ENCODE results near the gene PUM2. TPM values are rescaled to one million over a fixed set of nuclear protein-coding genes. Genes with fewer than 3 reads are reported as not detected.

PUM2 gene
- total RNA-seq, 1 donor from 2014 or later, result 123 TPM

DNA sequence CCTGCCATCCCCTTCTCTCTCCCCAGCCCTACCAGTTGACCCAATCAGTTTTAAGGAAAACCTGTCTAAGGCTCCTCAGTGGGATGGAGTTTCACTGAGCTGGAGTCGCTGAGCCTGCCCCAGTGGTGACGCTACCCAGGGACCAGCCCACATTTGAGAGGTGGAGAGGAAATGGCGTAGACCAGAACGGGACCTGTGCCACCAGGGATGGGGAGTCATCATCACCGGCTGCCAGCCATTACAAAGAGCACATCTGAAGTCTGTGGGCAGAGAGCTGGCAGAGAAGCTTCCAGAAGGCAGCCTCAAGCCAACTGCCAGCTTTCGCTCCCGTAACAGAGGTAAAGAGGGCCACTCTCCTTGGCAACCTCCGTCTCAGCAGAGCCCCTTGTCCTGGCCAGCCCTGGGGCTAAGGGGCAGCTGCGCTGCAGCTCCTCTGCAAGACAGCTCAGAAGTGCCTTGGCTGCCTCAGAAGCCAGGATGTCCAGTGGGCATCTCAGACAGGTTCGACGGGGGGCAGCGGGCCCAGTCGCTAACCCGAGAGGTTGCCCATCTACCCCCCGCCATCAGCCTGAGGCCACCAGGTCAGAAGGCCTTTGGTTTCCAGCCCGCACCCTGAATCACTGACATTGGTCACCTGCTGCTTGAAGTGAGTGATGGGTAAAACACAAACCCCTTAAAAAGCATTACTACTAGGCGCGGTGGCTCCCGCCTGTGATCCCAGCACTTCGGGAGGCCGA is 141.1 kb downstream of the PUM2 start:
- no peaks in the 10 kb centered on the region for H3K36me3 Mint-ChIP-seq (ENCODE audit: insufficient read depth)
- TF ChIP-seq, protein P1, sequence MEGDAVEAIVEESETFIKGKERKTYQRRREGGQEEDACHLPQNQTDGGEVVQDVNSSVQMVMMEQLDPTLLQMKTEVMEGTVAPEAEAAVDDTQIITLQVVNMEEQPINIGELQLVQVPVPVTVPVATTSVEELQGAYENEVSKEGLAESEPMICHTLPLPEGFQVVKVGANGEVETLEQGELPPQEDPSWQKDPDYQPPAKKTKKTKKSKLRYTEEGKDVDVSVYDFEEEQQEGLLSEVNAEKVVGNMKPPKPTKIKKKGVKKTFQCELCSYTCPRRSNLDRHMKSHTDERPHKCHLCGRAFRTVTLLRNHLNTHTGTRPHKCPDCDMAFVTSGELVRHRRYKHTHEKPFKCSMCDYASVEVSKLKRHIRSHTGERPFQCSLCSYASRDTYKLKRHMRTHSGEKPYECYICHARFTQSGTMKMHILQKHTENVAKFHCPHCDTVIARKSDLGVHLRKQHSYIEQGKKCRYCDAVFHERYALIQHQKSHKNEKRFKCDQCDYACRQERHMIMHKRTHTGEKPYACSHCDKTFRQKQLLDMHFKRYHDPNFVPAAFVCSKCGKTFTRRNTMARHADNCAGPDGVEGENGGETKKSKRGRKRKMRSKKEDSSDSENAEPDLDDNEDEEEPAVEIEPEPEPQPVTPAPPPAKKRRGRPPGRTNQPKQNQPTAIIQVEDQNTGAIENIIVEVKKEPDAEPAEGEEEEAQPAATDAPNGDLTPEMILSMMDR (IDR thresholded peaks at IDR 0.05; ENCODE audit: unreplicated experiment), result no peak
- H3K9me3 Mint-ChIP-seq (ENCODE audit: low read depth), result no peaks in the 10 kb centered on the region
- no peak overlapping the region for H3K4me3 Mint-ChIP-seq (ENCODE audit: low read depth)
- H3K27me3 Mint-ChIP-seq, result no peaks in the 10 kb centered on the region
- H3K27ac Mint-ChIP-seq, result no peak overlapping the region
- no peak for DNase-seq (ENCODE audit: low spot score, unreplicated experiment)
- peaks cover 45% of the 10 kb centered on the region for H3K4me1 Mint-ChIP-seq (ENCODE audit: low read depth)

DNA sequence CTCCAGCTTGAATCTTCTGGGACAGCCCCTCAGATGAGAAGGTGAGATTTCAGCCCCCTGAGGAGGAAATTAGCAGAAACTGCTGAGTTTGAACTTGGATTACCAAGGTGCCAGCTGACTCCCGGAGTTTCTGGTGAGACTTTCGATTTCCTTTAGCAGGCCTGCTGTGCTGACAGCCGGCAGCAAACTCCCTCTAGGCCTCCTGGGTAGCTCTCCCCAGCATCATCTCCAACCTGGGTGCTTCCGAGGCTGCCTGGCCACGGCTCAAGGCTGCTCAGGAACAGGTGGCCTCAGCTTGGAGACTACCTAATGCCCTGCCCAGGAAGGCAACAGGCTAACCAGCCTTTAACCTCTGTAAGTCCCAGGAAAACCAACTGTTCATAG is 142.2 kb downstream of the PUM2 start:
- H3K9me3 Mint-ChIP-seq (ENCODE audit: low read depth), result no peaks in the 10 kb centered on the region
- H3K4me3 Mint-ChIP-seq (ENCODE audit: low read depth), result no peak overlapping the region
- H3K36me3 Mint-ChIP-seq (ENCODE audit: insufficient read depth), result peaks cover under 1% of the 10 kb centered on the region
- H3K4me1 Mint-ChIP-seq (ENCODE audit: low read depth), result peaks cover 40% of the 10 kb centered on the region
- TF ChIP-seq, protein P1 (IDR thresholded peaks at IDR 0.05; ENCODE audit: unreplicated experiment), result no peak
- DNase-seq (ENCODE audit: low spot score, unreplicated experiment), result no peak
- peak overlapping the region; percentile 94 for H3K27ac Mint-ChIP-seq
- no peaks in the 10 kb centered on the region for H3K27me3 Mint-ChIP-seq

DNA sequence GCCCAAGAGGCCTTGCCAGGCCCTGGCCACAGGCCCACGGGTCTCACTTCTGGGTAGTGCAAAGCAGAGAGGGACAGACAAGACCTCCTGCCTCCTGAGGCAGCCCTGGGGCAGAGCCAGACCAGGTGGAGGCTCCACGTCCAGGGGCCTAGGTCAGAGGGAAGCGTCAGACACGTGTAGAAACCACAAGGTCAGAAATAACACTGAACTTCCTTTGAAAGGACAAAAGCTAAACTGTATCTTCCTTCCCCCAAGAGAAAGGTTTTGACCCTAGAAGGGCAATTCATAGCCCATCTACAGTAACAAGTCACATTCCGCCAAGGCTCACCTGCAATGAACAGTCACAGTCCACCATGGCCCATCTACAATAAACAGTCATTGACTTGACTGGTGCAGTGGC is 143.6 kb downstream of the PUM2 start:
- H3K9me3 Mint-ChIP-seq (ENCODE audit: low read depth), result no peaks in the 10 kb centered on the region
- no peak for DNase-seq (ENCODE audit: low spot score, unreplicated experiment)
- H3K4me3 Mint-ChIP-seq (ENCODE audit: low read depth), result no peak overlapping the region
- peaks cover 10% of the 10 kb centered on the region for H3K36me3 Mint-ChIP-seq (ENCODE audit: insufficient read depth)
- no peaks in the 10 kb centered on the region for H3K27me3 Mint-ChIP-seq
- peaks cover 36% of the 10 kb centered on the region for H3K4me1 Mint-ChIP-seq (ENCODE audit: low read depth)
- peak overlapping the region; percentile 94 for H3K27ac Mint-ChIP-seq
- TF ChIP-seq, protein P1 (IDR thresholded peaks at IDR 0.05; ENCODE audit: unreplicated experiment), result no peak

DNA sequence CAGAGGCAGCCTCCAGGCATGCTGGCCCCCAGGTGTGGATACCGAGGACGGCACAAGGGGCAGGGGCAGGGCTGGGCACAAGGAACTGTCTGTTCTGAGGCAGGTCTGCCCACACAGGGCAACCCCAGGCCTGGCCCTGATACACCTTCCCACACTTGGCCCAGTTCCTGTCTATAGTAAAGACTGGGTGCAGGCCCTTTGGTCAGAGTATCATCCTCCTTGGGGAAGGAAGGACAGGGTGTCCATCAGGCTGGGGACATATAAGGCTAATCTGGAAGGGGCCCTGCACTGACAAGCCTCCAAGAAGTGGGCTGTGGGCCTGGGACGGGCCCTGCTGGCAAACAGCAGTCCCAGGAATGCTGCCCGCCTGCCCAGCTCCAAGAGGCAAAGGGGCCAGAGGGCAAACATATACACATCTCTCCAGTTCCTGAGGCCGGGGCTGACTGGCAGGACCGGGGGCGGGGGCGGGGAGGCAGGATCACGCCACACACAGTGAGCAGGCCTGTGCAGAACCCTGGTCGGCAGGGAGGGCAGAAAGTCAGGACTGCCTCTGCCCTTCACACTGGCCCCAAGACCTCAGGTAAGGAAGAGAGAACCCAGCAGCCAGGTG is 144.6 kb downstream of the PUM2 start:
- DNase-seq (ENCODE audit: low spot score, unreplicated experiment), result no peak
- Mint-ChIP-seq H3K9me3 (ENCODE audit: low read depth) (no peaks in the 10 kb centered on the region), H3K36me3 (ENCODE audit: insufficient read depth) (peaks cover 17% of the 10 kb centered on the region), H3K27ac (peak overlapping the region; percentile 44), H3K4me1 (ENCODE audit: low read depth) (peaks cover 35% of the 10 kb centered on the region), H3K27me3 (no peaks in the 10 kb centered on the region), H3K4me3 (ENCODE audit: low read depth) (no peak overlapping the region)
- TF ChIP-seq, protein P1 (IDR thresholded peaks at IDR 0.05; ENCODE audit: unreplicated experiment), result no peak

DNA sequence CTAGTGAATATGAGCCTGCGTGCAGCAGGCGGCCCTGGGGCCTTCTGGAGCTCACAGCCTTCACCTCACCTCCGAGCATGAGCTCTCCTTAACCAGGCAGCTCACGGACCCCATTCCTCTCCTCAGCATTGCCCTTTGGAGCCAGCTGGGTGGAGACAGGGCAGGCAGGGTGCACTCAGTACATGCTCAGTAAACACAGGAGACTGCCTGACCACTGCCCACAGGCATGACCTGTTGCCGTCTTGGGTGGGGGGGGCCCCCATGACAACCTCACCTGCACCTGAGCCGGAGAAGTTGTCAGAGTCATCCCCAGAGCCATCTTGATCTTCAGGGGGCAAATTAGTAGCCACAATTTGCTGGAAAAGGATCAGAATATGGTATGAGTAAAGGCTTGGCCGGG is 145.6 kb downstream of the PUM2 start:
- Mint-ChIP-seq H3K27me3 (no peaks in the 10 kb centered on the region), H3K4me3 (ENCODE audit: low read depth) (no peak overlapping the region), H3K4me1 (ENCODE audit: low read depth) (peaks cover 28% of the 10 kb centered on the region), H3K27ac (no peak overlapping the region), H3K36me3 (ENCODE audit: insufficient read depth) (peaks cover 22% of the 10 kb centered on the region), H3K9me3 (ENCODE audit: low read depth) (no peaks in the 10 kb centered on the region)
- no peak for DNase-seq (ENCODE audit: low spot score, unreplicated experiment)
- TF ChIP-seq, protein P1 (IDR thresholded peaks at IDR 0.05; ENCODE audit: unreplicated experiment), result no peak

All from progenitor cell of endocrine pancreas (in vitro differentiated cells).